H1 (cell line): ENCODE data around the gene ZNF397. TPM values are rescaled to one million over a fixed set of nuclear protein-coding genes. Genes with fewer than 3 reads are reported as not detected.

ENCODE experiments used
- CTCF ChIA-PET: fragments of 300-600 bp; sonication (Branson Sonifier 250); formaldehyde crosslinking; loops from one replicate; lab custom pipeline; 2021; ENCODE audit not compliant: partially characterized antibody; lab: Charles Lee
- POLR2A ChIA-PET: fragments of 300-600 bp; sonication (Branson Sonifier 250); formaldehyde crosslinking; loops from one replicate; lab custom pipeline; 2021; ENCODE audit warnings: inconsistent platforms; ENCODE audit not compliant: partially characterized antibody; lab: Charles Lee
- DNase-seq, 2 experiments: peaks; one replicate each; pipeline versions ENCODE4 v3.0.0 to v3.0.0-alpha.2; 2010 to 2022; ENCODE audit warnings: low spot score in 2 of 2, low read depth in 1 of 2, mixed read lengths in 1 of 2
- FAIRE-seq: peaks from 2 replicates; lab custom pipeline; 2011; peaks lifted over from hg19 to GRCh38; lab: Jason Lieb, UNC
- H2AFZ ChIP-seq: 2 replicates; pipeline ENCODE4 v1.8.1; 2012; ENCODE audit warnings: low read length, inconsistent platforms
- H2AK5ac ChIP-seq: 2 replicates; pipeline ENCODE4 v1.6.1; 2013; ENCODE audit warnings: low read depth, low read length
- H2BK120ac ChIP-seq: replicated peaks from 2 replicates; pipeline ENCODE3; 2013; ENCODE audit warnings: low read depth, low read length, inconsistent platforms
- H2BK12ac ChIP-seq: 2 replicates; pipeline ENCODE4 v1.6.1; 2013; ENCODE audit warnings: low read depth, low read length
- H2BK15ac ChIP-seq: 2 replicates; pipeline ENCODE4 v1.6.1; 2013; ENCODE audit warnings: low read length
- H2BK20ac ChIP-seq: 2 replicates; pipeline ENCODE4 v1.6.1; 2013; ENCODE audit warnings: low read length
- H2BK5ac ChIP-seq: 2 replicates; pipeline ENCODE4 v1.6.1; 2013; ENCODE audit warnings: low read depth, low read length
- H3K14ac ChIP-seq: 2 replicates; pipeline ENCODE4 v1.6.1; 2013; ENCODE audit warnings: inconsistent platforms; ENCODE audit not compliant: insufficient read length
- H3K18ac ChIP-seq: 2 replicates; pipeline ENCODE4 v1.6.1; 2013; ENCODE audit warnings: low read length; ENCODE audit errors: extremely low read depth
- H3K23ac ChIP-seq: 2 replicates; pipeline ENCODE4 v1.6.1; 2013; ENCODE audit warnings: inconsistent platforms; ENCODE audit not compliant: insufficient read length
- H3K23me2 ChIP-seq: 2 replicates; pipeline ENCODE4 v1.6.1; 2013; ENCODE audit warnings: low read depth, low read length
- H3K27ac ChIP-seq: 2 replicates; pipeline ENCODE4 v1.6.1; 2011; ENCODE audit warnings: low read depth, low read length, inconsistent platforms
- H3K27me3 ChIP-seq, 4 experiments: replicated peaks in 1 of 4; 1 replicate in 1 of 4; 2 replicates in 3 of 4; pipeline versions ENCODE4 v1.6.1 to v1.8.1; 2011 to 2013; ENCODE audit warnings: low read length in 3 of 4, mild to moderate bottlenecking in 3 of 4, inconsistent platforms in 2 of 4, mixed read lengths in 2 of 4, moderate library complexity in 1 of 4; ENCODE audit not compliant: control insufficient read depth in 3 of 4, insufficient read depth in 3 of 4; ENCODE audit errors: extremely low read depth in 1 of 4
- H3K36me3 ChIP-seq, 4 experiments: 2 replicates each; pipeline versions ENCODE4 v1.6.1 to v1.8.1; 2011 to 2013; ENCODE audit warnings: mild to moderate bottlenecking in 4 of 4, low read length in 3 of 4, moderate library complexity in 2 of 4, control low read depth in 1 of 4, inconsistent platforms in 1 of 4; ENCODE audit not compliant: insufficient read depth in 4 of 4, control insufficient read depth in 2 of 4
- H3K4ac ChIP-seq: replicated peaks from 2 replicates; pipeline ENCODE3; 2013; ENCODE audit warnings: low read length, low read depth, mixed read lengths, inconsistent platforms; ENCODE audit not compliant: insufficient read length
- H3K4me1 ChIP-seq, 4 experiments: replicated peaks in 1 of 4; 1 replicate in 1 of 4; 2 replicates in 3 of 4; pipeline versions ENCODE4 v1.6.1 to v1.8.1; 2011 to 2013; ENCODE audit warnings: low read length in 3 of 4, inconsistent platforms in 2 of 4, mixed read lengths in 1 of 4; ENCODE audit not compliant: insufficient read depth in 4 of 4, control insufficient read depth in 3 of 4
- H3K4me2 ChIP-seq, 2 experiments: 2 replicates each; pipeline versions ENCODE4 v1.6.1 to v1.8.1; 2011 to 2013; ENCODE audit warnings: low read depth in 2 of 2, low read length in 2 of 2, control low read depth in 1 of 2, inconsistent platforms in 1 of 2, mild to moderate bottlenecking in 1 of 2; ENCODE audit not compliant: insufficient read depth in 1 of 2
- H3K4me3 ChIP-seq, 4 experiments: fragments of 200-600, 300-600 bp in 1 of 4; sonication (generic), shearing (Covaris generic), sonication (Bioruptor Twin) in 1 of 4; 2 replicates each; pipeline versions ENCODE4 v1.5.1 to v1.8.1; 2011 to 2016; ENCODE audit warnings: low read length in 4 of 4, low read depth in 3 of 4, control low read depth in 2 of 4, inconsistent platforms in 2 of 4, mild to moderate bottlenecking in 2 of 4, mixed read lengths in 1 of 4, moderate library complexity in 1 of 4; ENCODE audit not compliant: insufficient read depth in 2 of 4; ENCODE audit errors: extremely low read depth in 1 of 4
- H3K56ac ChIP-seq: replicated peaks from 2 replicates; pipeline ENCODE3; 2013; ENCODE audit warnings: low read depth, mild to moderate bottlenecking, mixed read lengths, low read length, inconsistent platforms; ENCODE audit not compliant: insufficient read length
- H3K79me1 ChIP-seq: 2 replicates; pipeline ENCODE4 v1.6.1; 2013; ENCODE audit warnings: low read depth, low read length, control low read depth
- H3K79me2 ChIP-seq, 2 experiments: 2 replicates each; pipeline versions ENCODE4 v1.6.1 to v1.8.1; 2012 to 2013; ENCODE audit warnings: low read length in 2 of 2, mild to moderate bottlenecking in 2 of 2, inconsistent platforms in 1 of 2; ENCODE audit not compliant: insufficient read depth in 2 of 2, control insufficient read depth in 1 of 2
- H3K9ac ChIP-seq, 4 experiments: replicated peaks in 1 of 4; 1 replicate in 1 of 4; 2 replicates in 3 of 4; pipeline versions ENCODE4 v1.6.1 to v1.8.1; 2011 to 2013; ENCODE audit warnings: low read depth in 3 of 4, low read length in 3 of 4, control low read depth in 2 of 4, mild to moderate bottlenecking in 2 of 4, moderate library complexity in 2 of 4, inconsistent platforms in 1 of 4; ENCODE audit errors: extremely low read depth in 1 of 4
- H3K9me3 ChIP-seq, 2 experiments: 2 replicates each; pipeline versions ENCODE4 v1.6.1 to v1.8.1; 2012 to 2013; ENCODE audit warnings: mild to moderate bottlenecking in 2 of 2, moderate library complexity in 2 of 2, control low read depth in 1 of 2, inconsistent platforms in 1 of 2, low read depth in 1 of 2, low read length in 1 of 2, mixed read lengths in 1 of 2; ENCODE audit not compliant: insufficient read depth in 2 of 2
- H4K20me1 ChIP-seq, 2 experiments: replicated peaks in 1 of 2; 2 replicates each; pipeline versions ENCODE3 to v1.8.1; 2011 to 2013; ENCODE audit warnings: inconsistent platforms in 2 of 2, low read length in 2 of 2, mild to moderate bottlenecking in 1 of 2; ENCODE audit not compliant: insufficient read depth in 2 of 2, control insufficient read depth in 1 of 2
- H4K5ac ChIP-seq: 2 replicates; pipeline ENCODE4 v1.6.1; 2013; ENCODE audit warnings: low read length, low read depth, mixed read lengths, inconsistent platforms; ENCODE audit not compliant: insufficient read length
- H4K8ac ChIP-seq: 2 replicates; pipeline ENCODE4 v1.8.0; 2013; ENCODE audit warnings: mild to moderate bottlenecking, moderate library complexity, low read length, inconsistent platforms; ENCODE audit not compliant: insufficient read depth; ENCODE audit errors: extremely low read depth
- H4K91ac ChIP-seq: replicated peaks from 2 replicates; pipeline ENCODE3; 2013; ENCODE audit warnings: low read length, mixed read lengths, inconsistent platforms; ENCODE audit not compliant: insufficient read length
- BACH1 ChIP-seq: IDR thresholded peaks from 2 replicates; pipeline ENCODE4 v1.6.1; 2012; ENCODE audit warnings: low read length, improper control_type of control experiment
- BCL11A ChIP-seq, 2 experiments: IDR thresholded peaks; one replicate each; pipeline ENCODE4 v1.6.1; 2011; ENCODE audit warnings: low read depth in 2 of 2, low read length in 2 of 2, mild to moderate bottlenecking in 2 of 2
- CHD2 ChIP-seq: IDR thresholded peaks from 2 replicates; pipeline ENCODE4 v1.6.1; 2012; ENCODE audit warnings: low read length, improper control_type of control experiment
- CREB1 ChIP-seq: IDR thresholded peaks from 2 replicates; pipeline ENCODE4 v1.6.1; 2012; ENCODE audit warnings: inconsistent platforms
- CTBP2 ChIP-seq: IDR thresholded peaks from 2 replicates; pipeline ENCODE4 v1.7.0; 2011; ENCODE audit warnings: borderline replicate concordance, mild to moderate bottlenecking, moderate library complexity, mixed read lengths, low read length; ENCODE audit not compliant: insufficient read depth, insufficient read length
- KDM1A ChIP-seq: fragments of 200-600, 300-600 bp; sonication (generic); IDR thresholded peaks from 2 replicates; pipeline ENCODE4 v1.7.1; 2016; ENCODE audit warnings: mild to moderate bottlenecking, low read length, borderline replicate concordance
- KDM4A ChIP-seq: IDR thresholded peaks from one replicate; pipeline ENCODE4 v1.7.1; 2012; ENCODE audit warnings: low read depth, mild to moderate bottlenecking, moderate library complexity, low read length, inconsistent platforms; ENCODE audit not compliant: severe bottlenecking
- KDM5A ChIP-seq: fragments of 200-600 bp; IDR thresholded peaks from 2 replicates; pipeline ENCODE4 v1.7.1; 2012; ENCODE audit warnings: mild to moderate bottlenecking, low read length, inconsistent platforms, mixed read lengths
- MAFK ChIP-seq: IDR thresholded peaks from 2 replicates; pipeline ENCODE4 v1.6.1; 2012; ENCODE audit warnings: low read depth, mild to moderate bottlenecking, improper control_type of control experiment, low read length
- RAD21 ChIP-seq, 2 experiments: IDR thresholded peaks in 1 of 2; conservative IDR thresholded peaks in 1 of 2; 2 replicates each; pipeline ENCODE4 v1.6.1; 2011; ENCODE audit warnings: low read depth in 2 of 2, low read length in 2 of 2, improper control_type of control experiment in 1 of 2, inconsistent platforms in 1 of 2, mild to moderate bottlenecking in 1 of 2, moderate library complexity in 1 of 2
- RNF2 ChIP-seq: fragments of 200-900, 300-1000 bp; sonication (generic); IDR thresholded peaks from 2 replicates; pipeline ENCODE4 v1.7.1; 2016; ENCODE audit warnings: borderline replicate concordance, low read depth, mild to moderate bottlenecking, antibody characterized with exemption, low read length; ENCODE audit not compliant: poor library complexity, severe bottlenecking; ENCODE audit errors: missing control alignments
- SRF ChIP-seq: IDR thresholded peaks from 2 replicates; pipeline ENCODE4 v1.6.1; 2011; ENCODE audit warnings: mild to moderate bottlenecking, low read depth, low read length, moderate library complexity
- USF2 ChIP-seq: IDR thresholded peaks from 2 replicates; pipeline ENCODE4 v1.6.1; 2011; ENCODE audit warnings: low read length, improper control_type of control experiment
- WGBS, 2 experiments: shearing (Covaris generic) in 1 of 2; methylation state at CpG; one replicate each; pipeline versions ENCODE4 v1.1.6 to v1.1.7; 2013 to 2015; ENCODE audit warnings: low lambda C conversion rate in 2 of 2, mixed read lengths in 2 of 2, inconsistent platforms in 1 of 2, low coverage in 1 of 2, missing lambda C conversion rate in 1 of 2; ENCODE audit not compliant: insufficient replicate concordance in 2 of 2, insufficient coverage in 1 of 2, insufficient read length in 1 of 2; ENCODE audit errors: extremely low coverage in 1 of 2, missing lambda C conversion rate in 1 of 2; 5-methylcytosine and 5-hydroxymethylcytosine counted together
- polyA plus RNA-seq, 7 experiments: library from polyadenylated mRNA; depleted of rRNA in 3 of 7; stranded (reverse) in 5 of 7; unstranded in 2 of 7; fragments of >200 nt in 5 of 7; fragments of 200-250 nt in 2 of 7; gene quantifications; 1 replicate in 5 of 7; 2 replicates in 1 of 7; 4 replicates in 1 of 7; pipeline versions ENCODE4 v1.2.1 to v1.2.3, GENCODE V29; 2011 to 2013; ENCODE audit warnings: missing spikeins in 2 of 7, mixed read lengths in 2 of 7
- total RNA-seq: library from RNA; stranded (reverse); fragmentation: NEBNext Ultra II Directional; extraction: Animal tissue kit (Norgen Biotek cat#: 25700); gene quantifications from 2 replicates; pipeline ENCODE4 v1.2.1, GENCODE V29; 2021

The ZNF397 gene
- total and polyA plus RNA-seq, 2 of the 8 experiments (the other 6 are each of a cell fraction or from before 2014, with no cell fraction given): 9.8 to 39.5 TPM

- Histone ChIP-seq H2BK120ac (no peak overlapping the region), H3K4me3 (no peak overlapping the region), H3K9me3 (peaks cover 0 to 4% of the 10 kb centered on the region in 2 experiments; a peak in 1 of 4 replicates), H3K18ac (no peak overlapping the region), H2AFZ (no peak overlapping the region), H3K4me2 (no peak overlapping the region), H3K4ac (no peak overlapping the region), H4K91ac (no peak overlapping the region), H3K56ac (no peak overlapping the region), H3K36me3 (peaks cover 33 to 75% (median 59%) of the 10 kb centered on the region in 4 experiments), H3K27me3 (no peaks in the 10 kb centered on the region), H2BK15ac (no peak overlapping the region), H3K4me1 (no peaks in the 10 kb centered on the region), H3K23ac (no peak overlapping the region), H3K79me1 (0 out of 2 replicates have a peak, but pooled peaks cover 3% of the 10 kb centered on the region), H2BK12ac (no peak overlapping the region), H2AK5ac (no peak overlapping the region), H2BK5ac (no peak overlapping the region), H4K8ac (no peak overlapping the region), H3K79me2 (peaks cover under 1 to 6% of the 10 kb centered on the region in 2 experiments; a peak in 3 of 4 replicates), H4K20me1 (no peaks in the 10 kb centered on the region), H2BK20ac (no peak overlapping the region), H3K27ac (no peak overlapping the region), H3K23me2 (no peaks in the 10 kb centered on the region), H3K9ac (no peak overlapping the region), H3K14ac (no peak overlapping the region), H4K5ac (no peak overlapping the region)
- ChIA-PET POLR2A (interaction anchor here (2.4 to 3.3 kb wide), 3 partner anchors 8 to 86 kb away, joined by 4 to 16 read pairs (median 8); partner anchors contain the start of gene ZNF397), CTCF (no interaction called here)
- WGBS, 2 experiments: 94% methylated on average over 6 of the region's 6 CpGs; no CpG with 5 or more reads in 1 of the 2 experiments
- FAIRE-seq (no peak), DNase-seq (no peak)
- TF ChIP-seq CHD2 (no peak), KDM5A (no peak), RNF2 (no peak), KDM1A (no peak), BACH1 (no peak), BCL11A (IDR thresholded peaks at IDR 0.05; ENCODE audit: low read depth in 2 of 2, low read length in 2 of 2) (no peak), KDM4A (no peak), RAD21 (IDR thresholded peaks at IDR 0.05 in 1 of 2, conservative IDR thresholded peaks at IDR 0.05 in 1 of 2; ENCODE audit: low read depth in 2 of 2, low read length in 2 of 2) (no peak), CTBP2 (no peak), MAFK (no peak), SRF (no peak), CREB1 (no peak), USF2 (no peak)
Measured at GRCh38 chr18:35248429-35248828, 7.6 kb downstream of the ZNF397 start.
